Measurements from ENCODE around the gene TMEM120A. TPM values are rescaled to one million over a fixed set of nuclear protein-coding genes. Genes with fewer than 3 reads are reported as not detected.
"Not testable (repeated sequence)": the region's sequence is repeated elsewhere in the genome, so short reads cannot be mapped to it uniquely, and the experiment has no call there.

Gene TMEM120A
- total RNA-seq = 10 to 100 TPM; 17.0 to 22.4 TPM

DNA sequence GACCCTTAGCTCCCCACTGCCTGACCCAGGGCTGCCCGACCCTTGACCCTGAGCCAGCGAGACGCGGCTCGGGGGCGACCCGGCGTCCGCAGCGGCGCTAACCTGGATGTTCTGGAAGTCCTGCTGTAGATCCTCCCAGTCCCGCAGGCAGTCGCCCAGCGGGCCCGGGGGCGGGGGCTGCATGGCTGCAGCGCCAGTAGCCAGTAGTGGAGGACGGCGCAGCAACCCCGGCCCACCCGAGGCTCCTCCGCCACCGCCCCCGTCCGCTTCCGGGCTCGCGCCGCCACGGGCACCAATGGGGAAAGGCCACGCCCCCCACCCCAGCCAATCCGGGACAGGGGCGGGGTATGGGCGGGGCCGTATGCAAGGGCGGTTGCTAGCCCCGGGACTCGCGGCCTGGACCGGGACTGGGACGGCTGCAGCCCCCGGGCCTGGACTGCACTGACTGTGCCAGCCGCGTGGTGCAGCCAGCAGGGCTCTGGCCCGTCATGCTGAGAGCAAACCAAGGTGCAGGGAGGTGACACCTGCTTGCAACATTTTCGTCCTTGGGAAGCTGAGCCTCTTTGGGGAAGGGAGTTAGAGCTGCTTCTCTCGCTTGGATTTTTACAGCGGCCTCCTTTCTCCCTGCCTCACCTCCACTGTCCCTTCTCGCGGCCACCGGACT is at the start of gene TMEM120A:
Gene TMEM120A (minus strand): TSS at position 208 of the 664 bp plus-strand sequence. CDS start 25 bp downstream, at position 183.
- CTCF ChIA-PET = interaction anchor here (1.3 to 1.5 kb wide), 2 partner anchors 26 to 128 kb away, joined by 4 to 6 read pairs; no protein-coding TSS in a partner anchor
- no peaks in the 10 kb centered on the region for H3K9me3 Mint-ChIP-seq
- peak within 1 kb of the TSS; percentile 64 for H3K4me3 Mint-ChIP-seq
- intact Hi-C loops (cut with micrococcal nuclease) = loop anchor here (1.0 to 10.0 kb wide), 5 partner anchors 15 to 256 kb away; partner anchors contain the start of genes HIP1 and POR
- H3K36me3 Mint-ChIP-seq (ENCODE audit: low read depth) = peaks cover 1% of the 10 kb centered on the region
- H3K27me3 Mint-ChIP-seq (ENCODE audit: low read depth) = no peaks in the 10 kb centered on the region
- peak; percentile 94 for DNase-seq
- H3K27ac Mint-ChIP-seq = no peak within 1 kb of the TSS
- H3K4me1 Mint-ChIP-seq (ENCODE audit: low read depth) = peaks cover 23% of the 10 kb centered on the region

DNA sequence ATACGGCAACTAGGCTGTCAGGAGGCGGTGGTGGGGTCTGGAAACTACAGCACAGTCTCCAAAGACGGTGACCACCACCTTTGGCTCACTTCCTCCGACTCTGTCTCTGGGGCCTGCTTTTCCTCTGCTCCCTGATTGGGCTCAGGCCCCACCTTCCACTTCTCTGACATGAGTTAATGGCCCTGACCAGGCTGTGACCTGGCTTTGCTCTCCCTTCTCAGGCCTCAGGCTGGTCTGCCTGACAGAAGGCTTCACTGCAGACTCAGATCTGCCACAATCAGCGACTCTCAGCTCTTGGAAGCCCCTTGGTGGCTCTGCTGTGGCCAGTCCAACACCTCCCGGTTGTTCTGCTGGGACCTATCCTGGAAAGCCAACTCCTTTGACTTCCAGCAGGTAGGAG is 45.7 kb upstream of the TMEM120A start:
- intact Hi-C loops (cut with micrococcal nuclease) = no loop called here
- peaks cover 18% of the 10 kb centered on the region for H3K4me1 Mint-ChIP-seq (ENCODE audit: low read depth)
- CTCF ChIA-PET = no interaction called here
- no peak overlapping the region for H3K4me3 Mint-ChIP-seq
- no peak for DNase-seq
- no peak overlapping the region for H3K27ac Mint-ChIP-seq
- no peaks in the 10 kb centered on the region for H3K9me3 Mint-ChIP-seq
- peaks cover 5% of the 10 kb centered on the region for H3K36me3 Mint-ChIP-seq (ENCODE audit: low read depth)
- H3K27me3 Mint-ChIP-seq (ENCODE audit: low read depth) = no peaks in the 10 kb centered on the region

GRCh38 chr7:76037310-76037709 is 42.9 kb upstream of the TMEM120A start:
- intact Hi-C loops (cut with micrococcal nuclease) = no loop called here
- Mint-ChIP-seq H3K4me3 (no peak overlapping the region), H3K4me1 (ENCODE audit: low read depth) (peaks cover 7% of the 10 kb centered on the region), H3K9me3 (no peaks in the 10 kb centered on the region), H3K36me3 (ENCODE audit: low read depth) (peaks cover 5% of the 10 kb centered on the region), H3K27me3 (ENCODE audit: low read depth) (no peaks in the 10 kb centered on the region), H3K27ac (no peak overlapping the region)
- DNase-seq = no peak
- CTCF ChIA-PET = interaction anchor here (1.1 kb wide), 1 partner anchor 17 kb away, joined by 3 read pairs; no protein-coding TSS in a partner anchor

DNA sequence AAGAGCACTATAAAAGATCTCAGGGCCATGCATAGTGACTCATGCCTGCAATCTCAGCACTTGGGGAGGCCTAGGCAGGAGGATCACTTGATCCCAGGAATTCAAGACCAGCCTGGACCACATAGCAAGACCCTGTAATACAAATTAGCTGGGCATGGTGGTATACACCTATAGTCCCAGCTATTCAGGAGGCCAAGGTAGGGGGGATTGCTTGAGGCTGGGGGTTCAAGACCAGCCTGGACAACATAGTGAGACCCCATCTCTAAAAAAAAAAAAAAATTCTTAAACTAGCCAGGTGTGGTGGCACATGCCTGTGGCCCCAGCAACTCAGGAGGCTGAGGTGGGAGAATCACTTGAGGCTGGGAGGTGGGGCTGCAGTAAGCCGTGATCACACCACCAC is 37.6 kb upstream of the TMEM120A start:
- CTCF ChIA-PET = interaction anchor here (1.5 kb wide), 1 partner anchor 11 kb away, joined by 3 read pairs; no protein-coding TSS in a partner anchor
- peaks cover 2% of the 10 kb centered on the region for H3K4me1 Mint-ChIP-seq (ENCODE audit: low read depth)
- H3K9me3 Mint-ChIP-seq = no peaks in the 10 kb centered on the region
- H3K27ac Mint-ChIP-seq = no peak overlapping the region
- peaks cover 8% of the 10 kb centered on the region for H3K36me3 Mint-ChIP-seq (ENCODE audit: low read depth)
- intact Hi-C loops (cut with micrococcal nuclease) = no loop called here
- H3K4me3 Mint-ChIP-seq = no peak overlapping the region
- H3K27me3 Mint-ChIP-seq (ENCODE audit: low read depth) = no peaks in the 10 kb centered on the region
- no peak for DNase-seq

DNA sequence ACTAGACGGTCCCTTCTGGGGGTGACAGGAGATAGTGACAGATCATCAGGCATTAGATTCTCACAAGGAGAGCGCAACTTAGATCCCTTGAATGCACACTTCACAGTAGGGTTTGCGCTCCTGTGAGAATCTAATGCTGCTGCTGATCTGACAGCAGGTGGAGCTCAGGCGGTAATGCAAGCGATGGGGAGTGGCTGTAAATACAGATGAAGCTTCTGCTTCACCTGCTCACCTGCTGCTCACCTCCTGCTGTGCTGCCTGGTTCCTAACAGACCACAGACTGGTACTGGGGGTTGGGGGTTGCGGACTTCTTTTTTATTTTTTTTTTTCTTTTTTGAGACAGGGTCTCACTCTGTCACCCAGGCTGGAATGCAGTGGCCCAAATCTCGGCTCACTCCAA is 35.3 kb upstream of the TMEM120A start:
- H3K4me1 Mint-ChIP-seq (ENCODE audit: low read depth); H3K9me3 Mint-ChIP-seq; DNase-seq; H3K27ac Mint-ChIP-seq; H3K4me3 Mint-ChIP-seq; H3K27me3 Mint-ChIP-seq (ENCODE audit: low read depth): not testable (repeated sequence)
- peaks cover 11% of the 10 kb centered on the region for H3K36me3 Mint-ChIP-seq (ENCODE audit: low read depth)
- intact Hi-C loops (cut with micrococcal nuclease) = loop anchor here (2.0 to 10.0 kb wide), 2 partner anchors 101 to 385 kb away; no protein-coding TSS in a partner anchor
- CTCF ChIA-PET = interaction anchor here (1.9 kb wide), 1 partner anchor 9 kb away, joined by 9 read pairs; no protein-coding TSS in a partner anchor

DNA sequence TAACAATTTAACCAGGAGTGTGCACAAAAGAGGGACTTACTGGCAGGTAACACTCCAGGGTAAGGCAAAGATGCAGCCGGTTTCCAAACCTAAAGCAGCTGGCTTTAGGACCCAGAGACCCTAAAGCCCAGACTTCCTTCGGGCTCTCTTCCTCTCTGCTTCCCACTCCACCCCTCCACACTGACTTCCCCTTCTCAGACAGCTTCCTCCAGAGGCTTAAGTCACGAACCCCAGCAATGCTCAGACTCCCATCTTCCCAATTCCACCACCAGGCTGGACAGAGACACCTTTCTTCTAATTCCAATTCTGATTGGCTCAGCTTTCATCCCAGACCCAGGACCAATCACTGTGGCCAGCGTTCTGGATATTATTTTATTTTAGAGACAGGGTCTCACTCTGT is 28.6 kb upstream of the TMEM120A start:
- peaks cover 16% of the 10 kb centered on the region for H3K36me3 Mint-ChIP-seq (ENCODE audit: low read depth)
- no peak overlapping the region for H3K4me3 Mint-ChIP-seq
- DNase-seq = no peak
- H3K9me3 Mint-ChIP-seq = no peaks in the 10 kb centered on the region
- H3K4me1 Mint-ChIP-seq (ENCODE audit: low read depth) = peaks cover 3% of the 10 kb centered on the region
- no peaks in the 10 kb centered on the region for H3K27me3 Mint-ChIP-seq (ENCODE audit: low read depth)
- H3K27ac Mint-ChIP-seq = no peak overlapping the region
- intact Hi-C loops (cut with micrococcal nuclease) = loop anchor here (10.0 kb wide), 1 partner anchor 378 kb away; no protein-coding TSS in a partner anchor
- CTCF ChIA-PET = interaction anchor here (0.6 to 3.5 kb wide), 5 partner anchors 13 to 363 kb away, joined by 3 to 20 read pairs (median 4); no protein-coding TSS in a partner anchor

DNA sequence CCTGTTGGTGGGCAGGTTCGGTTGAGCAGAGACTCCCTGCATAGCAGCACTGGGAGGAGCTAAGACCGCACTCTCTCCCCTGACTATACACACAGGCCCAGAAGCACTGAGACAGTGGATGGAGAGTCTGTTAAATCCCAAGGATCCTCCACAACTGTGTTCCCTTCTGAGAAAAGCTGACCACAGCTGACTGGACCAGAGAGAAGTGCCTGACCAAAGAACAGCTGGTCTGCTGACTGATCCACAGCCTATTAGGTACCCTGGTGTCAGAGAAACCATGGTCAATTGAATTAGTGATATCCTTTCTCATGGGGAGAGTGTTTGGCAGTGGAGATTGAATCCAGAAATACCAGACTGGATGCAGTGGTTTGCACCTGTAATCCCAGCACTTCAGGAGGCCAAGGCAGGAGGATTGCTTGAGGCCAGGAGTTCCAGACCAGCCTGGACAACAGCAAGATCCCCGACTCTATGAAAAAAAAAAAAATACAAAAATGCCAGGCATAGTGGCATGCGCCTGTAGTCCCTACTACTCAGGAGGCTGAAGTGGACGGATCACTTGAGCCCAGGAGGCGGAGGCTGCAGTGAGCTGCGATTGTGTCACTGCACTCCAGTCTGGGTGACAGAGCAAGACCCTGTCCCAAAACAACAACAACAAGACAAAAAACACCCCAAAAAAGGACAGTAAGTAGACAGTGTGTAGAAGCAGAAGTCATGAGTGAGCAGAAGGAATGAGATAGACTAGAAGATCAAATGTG is 27.8 kb upstream of the TMEM120A start:
- Mint-ChIP-seq H3K4me3 (no peak overlapping the region), H3K27me3 (ENCODE audit: low read depth) (no peaks in the 10 kb centered on the region), H3K4me1 (ENCODE audit: low read depth) (peaks cover 3% of the 10 kb centered on the region), H3K27ac (no peak overlapping the region), H3K9me3 (no peaks in the 10 kb centered on the region), H3K36me3 (ENCODE audit: low read depth) (peaks cover 15% of the 10 kb centered on the region)
- CTCF ChIA-PET = interaction anchor here (0.6 to 3.5 kb wide), 5 partner anchors 12 to 364 kb away, joined by 3 to 35 read pairs (median 5); no protein-coding TSS in a partner anchor
- DNase-seq = no peak
- intact Hi-C loops (cut with micrococcal nuclease) = loop anchor here (10.0 kb wide), 1 partner anchor 377 kb away; no protein-coding TSS in a partner anchor

DNA sequence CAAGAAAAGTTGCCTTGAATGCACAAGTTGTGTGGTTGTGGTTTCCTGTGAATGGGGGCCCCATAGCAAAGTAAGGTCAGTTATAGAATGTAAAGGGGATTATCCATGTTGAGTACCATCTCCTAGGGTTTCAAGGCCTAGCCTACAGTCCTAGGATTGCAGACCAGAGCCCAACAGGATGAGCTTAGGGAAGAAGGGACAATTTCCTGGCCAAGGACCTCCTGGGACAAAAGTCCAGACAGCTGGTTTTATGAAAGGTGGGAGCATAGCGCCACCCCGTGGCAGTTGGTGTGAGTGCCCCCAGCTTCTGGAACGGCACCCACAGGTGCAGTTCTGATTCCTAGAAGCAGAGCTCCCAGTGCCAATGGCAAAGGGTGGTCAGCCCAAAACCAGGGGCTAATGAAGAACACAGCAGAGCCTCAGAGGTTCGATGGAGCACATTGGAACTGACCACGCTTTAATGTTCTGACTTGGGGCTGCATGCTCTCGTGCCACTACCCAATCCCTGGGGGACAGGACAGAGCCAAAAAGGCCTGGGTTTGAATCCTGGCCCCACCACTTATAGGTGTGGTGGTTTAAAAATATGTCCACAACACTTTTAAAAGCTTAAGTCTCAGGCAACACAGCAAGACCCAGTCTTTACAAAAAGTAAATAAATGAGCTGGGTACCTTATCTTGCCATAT is 25.8 kb upstream of the TMEM120A start:
- DNase-seq = peak; percentile 83
- H3K4me1 Mint-ChIP-seq (ENCODE audit: low read depth) = peaks cover 3% of the 10 kb centered on the region
- peaks cover 12% of the 10 kb centered on the region for H3K36me3 Mint-ChIP-seq (ENCODE audit: low read depth)
- no peak overlapping the region for H3K27ac Mint-ChIP-seq
- H3K4me3 Mint-ChIP-seq = no peak overlapping the region
- H3K9me3 Mint-ChIP-seq = no peaks in the 10 kb centered on the region
- intact Hi-C loops (cut with micrococcal nuclease) = loop anchor here (1.0 to 10.0 kb wide), 3 partner anchors 111 to 375 kb away; no protein-coding TSS in a partner anchor
- no peaks in the 10 kb centered on the region for H3K27me3 Mint-ChIP-seq (ENCODE audit: low read depth)
- CTCF ChIA-PET = interaction anchor here (0.5 to 3.7 kb wide), 42 partner anchors 9 to 372 kb away, joined by 3 to 65 read pairs (median 4); partner anchors contain the start of genes RHBDD2 and TMEM120A

DNA sequence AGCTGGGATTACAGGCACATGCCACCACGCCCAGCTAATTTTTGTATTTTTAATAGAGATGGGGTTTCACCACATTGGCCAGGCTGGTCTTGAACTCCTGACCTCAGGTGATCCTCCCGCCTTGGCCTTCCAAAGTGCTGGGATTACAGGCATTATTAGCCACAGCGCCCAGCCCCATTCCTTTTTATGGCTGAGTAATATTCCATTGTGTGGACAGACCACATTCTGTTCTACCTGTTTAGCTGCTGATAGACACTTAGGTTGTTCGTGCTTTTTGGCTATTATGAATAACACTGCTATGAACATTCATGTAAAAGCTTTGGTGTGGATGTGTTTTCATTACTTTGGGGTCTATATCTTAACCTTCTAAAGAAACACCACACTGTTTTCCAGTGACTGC is 24.1 kb upstream of the TMEM120A start:
- H3K27ac Mint-ChIP-seq; intact Hi-C loops (cut with micrococcal nuclease); H3K4me3 Mint-ChIP-seq; H3K4me1 Mint-ChIP-seq (ENCODE audit: low read depth); H3K9me3 Mint-ChIP-seq; DNase-seq; H3K27me3 Mint-ChIP-seq (ENCODE audit: low read depth): not testable (repeated sequence)
- H3K36me3 Mint-ChIP-seq (ENCODE audit: low read depth) = peaks cover 11% of the 10 kb centered on the region
- CTCF ChIA-PET = interaction anchor here (0.5 to 3.7 kb wide), 5 partner anchors 20 to 245 kb away, joined by 3 to 65 read pairs (median 7); no protein-coding TSS in a partner anchor

- no peak overlapping the region for H3K27ac Mint-ChIP-seq
- peaks cover 3% of the 10 kb centered on the region for H3K4me1 Mint-ChIP-seq (ENCODE audit: low read depth)
- intact Hi-C loops (cut with micrococcal nuclease) = no loop called here
- DNase-seq = no peak
- H3K27me3 Mint-ChIP-seq (ENCODE audit: low read depth) = no peaks in the 10 kb centered on the region
- H3K9me3 Mint-ChIP-seq = no peaks in the 10 kb centered on the region
- H3K4me3 Mint-ChIP-seq = no peak overlapping the region
- peaks cover 16% of the 10 kb centered on the region for H3K36me3 Mint-ChIP-seq (ENCODE audit: low read depth)
- CTCF ChIA-PET = no interaction called here
These were observed 22.0 kb upstream of the TMEM120A start for GRCh38 chr7:76016191-76016947.

DNA sequence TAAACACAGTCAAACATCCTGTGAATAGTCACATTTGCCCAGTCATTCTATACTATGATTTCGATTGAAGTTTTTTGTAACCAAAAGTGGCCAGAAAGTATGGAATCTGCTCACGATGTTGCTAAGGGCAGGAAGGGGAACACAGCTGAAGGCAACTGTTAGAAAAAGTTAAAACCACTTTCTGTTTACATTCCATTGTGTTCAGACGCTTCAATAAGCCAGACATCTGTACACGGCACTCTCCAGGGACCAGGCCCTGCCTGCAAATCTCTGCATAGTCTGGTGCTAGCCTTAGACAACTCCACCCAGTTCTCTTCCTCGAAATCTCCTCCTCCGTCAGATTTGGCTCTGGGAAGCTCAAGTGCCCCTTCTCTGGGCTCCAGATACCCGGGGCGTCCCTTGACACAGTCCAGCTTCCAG is 17.1 kb upstream of the TMEM120A start:
- CTCF ChIA-PET = interaction anchor here (1.8 to 5.6 kb wide), 2 partner anchors 9 to 144 kb away, joined by 3 to 35 read pairs; no protein-coding TSS in a partner anchor
- peaks cover 2% of the 10 kb centered on the region for H3K27me3 Mint-ChIP-seq (ENCODE audit: low read depth)
- H3K9me3 Mint-ChIP-seq = no peaks in the 10 kb centered on the region
- intact Hi-C loops (cut with micrococcal nuclease) = no loop called here
- H3K4me1 Mint-ChIP-seq (ENCODE audit: low read depth) = peaks cover 25% of the 10 kb centered on the region
- no peak for DNase-seq
- no peak overlapping the region for H3K4me3 Mint-ChIP-seq
- H3K36me3 Mint-ChIP-seq (ENCODE audit: low read depth) = peaks cover 13% of the 10 kb centered on the region
- no peak overlapping the region for H3K27ac Mint-ChIP-seq

All from activated naive CD4-positive, alpha-beta T cell treated with anti-CD3 and anti-CD28 coated beads for 36 hours (primary cell).